HG03378 (cell line): ENCODE measurements around the gene GIMAP5.

Experiments used
- ATAC-seq: cut with Tn5 transposase; IDR thresholded peaks from one replicate; pipeline ENCODE4 v1.9.1; 2021; ENCODE audit warnings: mild to moderate bottlenecking, moderate library complexity; ENCODE audit not compliant: unreplicated experiment

Gene GIMAP5

DNA sequence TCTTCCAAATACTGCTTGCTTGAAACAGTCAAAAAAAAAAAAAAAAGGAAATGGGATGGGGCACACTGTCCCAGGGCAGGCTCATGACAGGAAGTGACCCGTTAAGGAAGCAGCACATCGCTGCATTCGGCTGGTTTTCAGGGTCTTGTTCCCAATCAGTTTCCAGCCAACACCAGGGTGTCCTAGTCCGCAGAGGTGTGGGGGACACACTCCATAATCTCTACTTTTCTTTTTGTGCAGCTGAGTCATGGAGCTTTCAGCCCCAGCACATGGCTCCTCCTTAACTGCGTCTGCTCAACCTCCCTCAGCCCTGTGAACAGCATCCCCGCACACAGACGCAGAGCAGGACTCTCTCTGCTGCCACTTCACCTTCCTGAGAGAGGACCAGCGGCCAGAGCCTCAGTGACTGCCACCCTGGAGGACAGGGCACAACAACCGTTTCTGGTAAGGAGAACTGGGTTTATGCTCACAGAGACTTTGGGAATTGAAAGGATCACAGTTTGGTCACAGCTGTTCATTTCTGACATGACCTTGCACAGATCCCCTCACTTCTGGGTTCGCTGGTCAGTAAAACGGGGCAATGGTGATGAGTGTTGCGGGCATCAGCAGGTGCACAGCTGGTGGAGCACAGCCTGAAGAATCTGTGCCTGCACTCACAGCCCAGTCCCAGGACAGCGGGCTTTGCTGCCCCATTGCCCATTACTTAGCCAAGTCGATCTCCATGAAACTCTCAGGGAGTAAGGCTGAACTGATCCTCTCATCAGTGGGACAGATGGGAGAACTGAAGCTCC is at the start of gene GIMAP5:
Gene GIMAP5, plus strand, starts transcription at position 154 of the 791 bp plus-strand sequence. CDS start 3,467 bp downstream, outside the sequence.
- no peak for ATAC-seq

DNA sequence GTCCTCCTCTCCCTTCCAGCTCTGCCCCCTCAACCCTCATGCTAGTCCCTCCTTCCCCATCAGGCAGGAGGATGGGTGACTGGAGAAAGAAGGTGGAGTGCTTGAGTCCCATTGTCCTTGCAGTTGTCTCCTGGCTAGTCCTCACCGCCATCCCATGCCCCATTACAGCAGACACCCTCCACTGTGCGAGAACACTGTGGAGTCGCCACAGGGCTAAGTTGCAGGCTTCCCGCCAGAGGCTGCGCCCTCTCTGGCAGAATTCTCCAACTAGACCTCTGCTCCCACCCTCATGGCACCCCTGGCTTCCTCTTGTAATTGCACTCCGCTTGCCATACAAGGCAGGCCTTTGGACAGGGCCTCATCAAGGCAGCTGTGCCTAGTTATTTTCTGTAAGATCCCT is 48.6 kb upstream of the GIMAP5 start:
- no peak for ATAC-seq

DNA sequence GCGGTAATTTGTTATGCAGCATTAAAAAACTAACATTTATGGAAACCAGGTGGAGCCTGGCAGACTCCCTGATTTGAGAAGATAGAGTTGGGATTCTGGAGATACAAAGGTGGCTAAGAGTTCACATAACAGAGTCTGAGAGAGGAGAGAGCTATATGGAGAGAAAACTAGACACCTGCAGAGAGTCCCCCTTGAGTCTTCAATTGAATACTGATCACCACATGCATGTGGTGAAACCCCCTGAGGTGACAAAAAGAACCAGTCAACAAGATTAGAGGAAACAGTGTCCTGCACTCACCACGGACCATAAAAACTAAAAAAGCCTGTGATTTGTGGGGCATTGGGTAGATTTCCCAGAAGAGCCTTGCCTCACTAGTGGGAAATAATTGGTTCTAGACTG is 41.6 kb upstream of the GIMAP5 start:
- ATAC-seq, result no peak

DNA sequence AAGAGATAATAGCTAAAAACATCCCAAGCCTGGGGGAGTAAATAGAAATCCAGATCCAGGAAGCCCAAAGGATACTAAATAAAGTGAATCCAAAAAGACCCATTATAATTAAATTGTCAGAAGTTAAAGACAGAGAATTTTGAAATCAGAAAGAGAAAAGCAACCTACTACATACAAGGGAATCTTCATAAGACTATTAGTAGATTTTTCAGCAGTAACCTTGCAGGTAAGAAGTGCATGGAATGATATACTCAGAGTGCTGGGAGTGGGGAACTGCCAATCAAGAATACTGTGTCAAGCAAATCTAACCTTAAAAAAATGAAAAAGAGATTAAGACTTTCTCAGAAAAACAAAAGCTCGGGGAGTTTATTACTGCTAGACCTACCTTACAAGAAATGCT is 34.0 kb upstream of the GIMAP5 start:
- ATAC-seq, result no peak

DNA sequence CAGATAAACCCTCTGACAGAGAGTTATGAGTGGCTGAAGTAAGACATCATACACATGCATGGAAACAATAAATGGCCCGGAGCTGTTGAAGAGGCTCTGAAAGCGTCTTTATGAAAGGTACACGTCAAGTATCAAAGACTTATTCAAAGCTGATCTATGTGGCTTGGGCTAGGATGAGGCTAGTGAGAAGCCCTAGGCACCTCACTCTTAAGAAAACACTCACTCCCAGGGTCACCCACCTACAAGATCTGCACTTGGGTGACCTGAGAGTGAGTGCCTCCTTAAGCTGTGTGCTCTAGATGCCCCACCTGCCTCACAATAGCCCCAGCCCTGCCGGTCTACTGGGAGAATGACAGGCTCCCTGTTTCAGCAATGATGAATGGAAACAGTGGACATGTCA is 21.9 kb upstream of the GIMAP5 start:
- ATAC-seq, result no peak

DNA sequence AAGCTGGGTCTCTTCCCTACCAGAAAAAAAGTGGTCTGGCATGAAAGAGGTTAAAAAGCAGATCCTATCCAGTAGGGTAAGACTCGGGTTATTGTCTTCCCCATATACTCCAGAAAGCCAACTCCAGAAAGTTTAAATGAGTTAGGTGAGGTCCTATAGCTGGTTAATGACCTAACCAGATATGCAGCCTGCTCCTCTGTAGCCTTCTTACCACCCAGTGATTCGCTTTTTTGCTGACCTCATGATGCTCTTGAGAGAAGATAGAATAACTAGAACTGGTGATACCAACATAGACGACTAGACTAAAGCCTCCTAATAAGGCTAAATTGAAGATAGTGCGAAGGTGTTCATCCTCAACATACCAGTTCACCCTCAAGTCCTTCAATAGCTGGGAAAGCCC is 21.5 kb upstream of the GIMAP5 start:
- no peak for ATAC-seq

DNA sequence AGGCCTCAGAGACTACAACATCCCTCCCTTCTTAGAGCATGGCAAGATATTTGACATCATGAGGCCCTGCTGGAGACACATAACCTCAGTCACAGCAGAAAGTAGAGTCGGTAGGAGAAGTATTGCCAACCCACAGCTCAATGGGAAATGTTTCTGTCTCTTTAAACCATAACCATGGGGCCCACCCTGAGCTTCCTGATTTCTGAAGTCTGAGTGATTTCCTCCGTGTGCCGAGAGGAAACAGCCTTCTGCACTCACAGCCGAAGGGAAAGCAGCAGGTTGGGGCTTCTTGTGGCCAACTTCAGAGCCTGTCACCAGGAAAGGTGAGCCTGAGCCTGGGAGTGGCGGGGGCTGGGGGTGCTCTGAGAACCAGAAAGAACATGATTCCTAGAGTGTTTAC is 20.9 kb upstream of the GIMAP5 start, which contains the start of gene GIMAP1:
Gene GIMAP1, plus strand, starts transcription at position 246 of the 400 bp plus-strand sequence. CDS start 2,435 bp downstream, outside the sequence.
- no peak for ATAC-seq

DNA sequence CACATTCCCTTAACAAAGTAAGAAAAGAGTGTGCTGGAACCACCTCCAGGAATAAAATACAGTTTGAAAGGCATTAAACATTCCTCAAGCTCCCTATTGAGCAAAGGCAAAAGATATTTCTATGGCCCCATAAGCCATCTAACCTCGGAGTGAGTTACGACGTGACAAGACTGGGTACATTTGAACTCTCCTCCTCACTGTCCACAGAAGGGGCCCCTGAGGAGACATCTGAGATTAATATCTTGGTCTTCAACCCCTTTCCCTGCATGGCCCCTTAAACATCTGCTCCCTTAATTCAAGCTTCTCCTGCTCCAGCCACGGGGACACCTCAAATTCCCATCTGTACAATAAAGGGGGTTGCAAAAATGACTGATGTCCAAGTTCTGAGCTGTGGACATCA is 20.3 kb upstream of the GIMAP5 start:
- no peak for ATAC-seq

DNA sequence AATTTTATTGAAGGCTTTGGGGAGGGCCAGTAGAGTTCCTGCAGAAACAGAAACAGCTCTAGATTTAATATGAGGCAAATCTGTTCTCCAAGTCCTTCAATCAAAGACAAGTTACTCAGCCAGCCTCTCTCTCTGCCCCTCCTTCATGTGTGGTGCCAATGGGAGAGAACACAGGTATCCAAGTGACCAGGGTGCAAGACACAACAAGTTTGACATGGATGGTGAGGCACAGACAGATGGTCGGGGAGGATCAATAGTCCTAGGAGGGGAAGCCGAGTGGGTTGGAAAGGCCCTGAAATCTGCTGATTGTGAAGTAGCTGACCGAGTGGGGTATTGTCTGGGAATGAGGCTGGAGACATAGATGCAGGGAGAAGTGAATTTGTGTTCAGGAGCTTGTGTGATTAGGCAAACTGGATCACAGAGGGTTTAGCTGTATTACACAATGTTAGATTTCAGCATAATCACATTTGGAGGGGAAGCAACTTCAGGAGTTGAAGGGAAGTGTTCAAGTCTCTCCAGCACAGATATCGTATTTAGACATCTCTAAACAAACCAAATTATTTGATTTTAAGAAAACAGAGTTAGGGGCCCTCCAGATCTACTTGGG is 19.3 kb upstream of the GIMAP5 start:
- ATAC-seq, result no peak

DNA sequence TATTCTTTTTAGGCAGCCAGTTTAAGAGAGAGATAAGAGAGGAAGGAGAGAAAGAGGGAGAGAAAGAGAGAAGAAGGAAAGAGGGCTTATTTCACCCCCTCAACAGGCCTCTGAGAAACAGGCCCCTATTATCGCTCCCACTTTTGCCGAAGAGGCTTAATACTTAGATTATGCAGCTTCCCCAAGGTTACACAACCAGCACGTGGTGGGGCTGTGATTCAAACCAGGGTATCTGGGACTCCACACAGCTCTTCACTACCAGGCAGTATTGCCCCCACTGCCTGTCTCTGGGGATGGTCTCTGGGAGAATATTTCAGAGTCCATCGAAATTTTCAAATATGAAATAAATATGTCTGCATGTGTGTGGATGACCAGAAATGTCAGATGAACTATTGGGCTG is 17.8 kb upstream of the GIMAP5 start:
- ATAC-seq, result no peak

DNA sequence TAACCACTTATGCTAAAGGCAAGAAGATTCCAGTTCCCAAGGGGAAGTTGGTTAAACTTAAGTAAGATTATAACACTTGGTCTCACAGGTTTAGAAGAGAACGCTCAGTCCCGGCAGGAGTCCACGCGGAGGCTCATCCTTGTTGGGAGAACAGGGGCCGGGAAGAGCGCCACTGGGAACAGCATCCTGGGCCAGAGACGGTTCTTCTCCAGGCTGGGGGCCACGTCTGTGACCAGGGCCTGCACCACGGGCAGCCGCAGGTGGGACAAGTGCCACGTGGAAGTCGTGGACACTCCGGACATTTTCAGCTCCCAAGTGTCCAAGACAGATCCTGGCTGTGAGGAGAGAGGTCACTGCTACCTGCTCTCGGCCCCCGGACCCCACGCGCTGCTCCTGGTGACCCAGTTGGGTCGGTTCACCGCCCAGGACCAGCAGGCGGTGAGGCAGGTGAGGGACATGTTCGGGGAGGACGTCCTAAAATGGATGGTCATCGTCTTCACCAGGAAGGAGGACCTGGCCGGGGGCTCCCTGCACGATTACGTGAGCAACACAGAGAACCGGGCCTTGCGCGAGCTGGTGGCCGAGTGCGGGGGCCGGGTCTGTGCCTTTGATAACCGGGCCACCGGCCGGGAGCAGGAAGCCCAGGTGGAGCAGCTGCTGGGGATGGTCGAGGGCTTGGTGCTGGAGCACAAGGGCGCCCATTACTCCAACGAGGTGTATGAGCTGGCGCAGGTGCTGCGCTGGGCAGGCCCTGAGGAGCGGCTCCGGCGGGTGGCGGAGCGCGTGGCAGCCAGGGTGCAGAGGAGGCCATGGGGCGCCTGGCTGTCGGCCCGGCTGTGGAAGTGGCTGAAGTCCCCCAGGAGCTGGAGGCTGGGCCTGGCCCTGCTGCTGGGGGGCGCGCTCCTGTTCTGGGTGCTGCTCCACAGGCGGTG is 17.0 kb upstream of the GIMAP5 start:
- no peak for ATAC-seq

DNA sequence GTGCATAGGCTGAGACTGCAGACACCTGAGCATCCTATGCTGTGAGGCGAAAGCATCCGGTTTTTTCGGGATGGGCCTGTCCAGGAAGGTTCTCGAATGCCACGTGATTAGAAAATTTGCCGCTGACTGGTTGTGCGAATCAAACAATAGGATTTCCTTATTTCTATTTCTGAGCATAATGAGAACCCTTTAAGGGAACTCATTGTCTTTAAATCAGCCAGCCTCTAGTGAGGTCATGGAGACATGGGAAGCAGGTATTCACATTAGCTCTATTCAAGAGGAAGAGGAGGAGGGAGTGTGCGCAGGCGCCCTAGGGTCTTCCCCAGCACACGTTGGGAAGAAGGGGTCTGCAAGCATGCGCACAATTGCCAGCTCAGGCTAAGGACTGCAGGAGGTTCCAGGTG is 15.2 kb upstream of the GIMAP5 start:
- no peak for ATAC-seq

DNA sequence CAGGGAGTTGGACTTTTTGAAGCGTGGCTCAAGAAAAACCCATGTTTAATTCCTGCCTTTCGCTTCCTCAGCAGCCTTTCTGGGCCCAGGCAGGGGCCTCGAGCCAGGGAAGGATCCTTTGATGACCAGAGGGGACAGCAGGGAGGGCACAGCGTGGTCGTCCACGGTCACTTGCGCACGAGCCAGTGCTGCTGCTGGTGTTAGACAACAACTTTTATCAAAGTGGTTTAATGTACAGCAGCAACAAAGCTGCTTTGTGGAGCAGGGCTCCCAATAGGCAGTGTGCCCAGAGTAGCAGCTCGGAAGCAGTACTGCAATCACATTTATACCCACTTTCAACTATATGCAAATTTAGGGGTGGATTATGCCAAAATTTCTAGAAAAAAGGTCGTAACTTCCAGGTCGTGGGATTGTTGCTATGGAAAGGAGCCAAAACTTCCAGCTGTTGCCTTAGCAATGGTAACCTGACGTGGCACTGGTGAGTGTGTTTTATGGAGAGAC is 14.7 kb upstream of the GIMAP5 start:
- ATAC-seq, result no peak

DNA sequence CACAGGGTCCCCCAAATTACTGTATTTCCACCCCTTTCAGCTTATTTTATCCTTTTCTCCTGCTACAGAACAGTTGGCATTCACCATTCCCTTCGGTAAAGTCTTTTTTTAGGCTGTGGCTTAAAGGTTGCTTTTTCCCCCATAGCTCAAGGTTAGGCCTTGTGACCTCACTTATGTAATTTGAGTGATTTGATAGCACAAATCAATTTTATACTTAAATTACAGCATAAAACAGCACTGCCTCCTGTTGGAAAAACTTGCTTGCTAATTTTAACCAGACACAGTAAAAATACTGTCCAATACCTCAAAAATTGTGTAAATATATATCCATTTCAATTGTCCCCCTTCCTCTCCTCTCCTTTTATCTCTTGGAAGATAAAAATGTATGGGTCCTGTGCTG is 13.8 kb upstream of the GIMAP5 start:
- ATAC-seq, result no peak

DNA sequence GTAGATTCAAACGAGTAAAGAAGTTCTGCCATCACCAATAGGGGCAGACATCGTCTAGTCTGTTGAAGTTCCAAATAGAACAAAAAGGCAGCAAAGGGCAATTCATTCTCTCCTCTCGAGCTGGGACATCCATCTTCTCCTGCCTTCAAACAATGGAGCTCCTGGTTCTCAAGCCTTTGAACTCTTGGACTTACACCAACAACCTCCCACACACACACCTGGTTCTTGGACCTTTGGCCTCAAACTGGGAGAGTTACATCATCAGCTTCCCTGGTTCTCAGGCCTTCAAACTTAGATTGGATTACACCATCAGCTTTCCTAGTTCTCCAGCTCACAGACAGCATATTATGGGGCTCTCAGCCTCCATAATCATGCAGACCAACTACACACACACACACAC is 9.8 kb upstream of the GIMAP5 start:
- ATAC-seq, result no peak

DNA sequence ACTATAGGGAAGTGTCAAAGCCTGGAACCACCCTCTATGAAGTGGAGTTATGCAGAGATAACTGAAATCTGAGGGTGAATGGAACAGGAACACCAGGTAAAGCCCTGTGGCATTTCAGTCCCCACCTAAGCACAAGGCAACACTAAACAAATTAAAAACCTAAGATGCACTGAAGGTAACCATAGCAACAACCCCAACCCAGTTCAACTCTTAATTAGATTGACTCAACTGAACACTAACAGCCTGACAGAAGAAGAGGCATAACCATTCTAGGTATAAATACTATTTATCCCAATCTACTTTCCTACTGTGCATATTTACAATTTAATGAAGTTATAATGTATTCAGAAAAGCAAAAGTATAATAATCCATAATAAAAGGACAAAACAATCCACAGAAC is 9.2 kb upstream of the GIMAP5 start:
- no peak for ATAC-seq

DNA sequence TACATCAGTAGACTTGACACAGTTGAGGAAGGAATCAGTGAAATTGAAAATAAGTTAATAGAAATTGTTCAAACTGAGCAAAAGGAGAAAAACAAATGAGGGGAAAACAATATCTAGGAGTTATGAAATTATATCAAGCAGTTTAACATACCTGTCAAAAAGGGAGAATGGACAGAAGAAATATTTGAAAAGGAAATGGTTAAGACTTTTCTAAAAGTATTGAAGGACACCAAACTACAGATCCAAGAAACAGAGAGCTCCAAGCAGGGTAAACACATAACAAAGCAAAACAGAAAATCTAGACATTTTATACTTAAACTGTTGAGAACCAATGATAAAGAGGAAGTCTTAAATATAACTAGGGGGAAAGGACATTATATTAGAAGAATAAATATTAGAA is 8.6 kb upstream of the GIMAP5 start:
- no peak for ATAC-seq

DNA sequence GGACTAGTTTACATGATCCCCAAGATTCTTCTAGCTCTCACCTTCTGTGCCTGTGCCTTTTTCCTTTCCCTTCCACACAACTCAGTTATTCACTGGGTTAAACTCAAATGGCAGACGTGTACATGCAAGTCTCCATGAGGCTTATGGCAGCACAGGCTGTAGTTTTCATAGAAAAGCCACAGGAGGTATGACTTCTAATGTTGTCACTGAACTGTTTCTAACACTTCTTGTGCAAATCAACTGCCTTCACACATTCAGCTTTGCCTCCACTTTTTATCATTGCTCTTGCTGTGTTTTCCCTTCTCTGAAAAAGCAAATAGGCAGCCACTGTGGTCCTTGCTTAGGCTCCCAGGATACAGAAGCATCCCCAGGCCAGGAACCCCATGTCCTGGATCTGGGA is 5.3 kb upstream of the GIMAP5 start:
- no peak for ATAC-seq

DNA sequence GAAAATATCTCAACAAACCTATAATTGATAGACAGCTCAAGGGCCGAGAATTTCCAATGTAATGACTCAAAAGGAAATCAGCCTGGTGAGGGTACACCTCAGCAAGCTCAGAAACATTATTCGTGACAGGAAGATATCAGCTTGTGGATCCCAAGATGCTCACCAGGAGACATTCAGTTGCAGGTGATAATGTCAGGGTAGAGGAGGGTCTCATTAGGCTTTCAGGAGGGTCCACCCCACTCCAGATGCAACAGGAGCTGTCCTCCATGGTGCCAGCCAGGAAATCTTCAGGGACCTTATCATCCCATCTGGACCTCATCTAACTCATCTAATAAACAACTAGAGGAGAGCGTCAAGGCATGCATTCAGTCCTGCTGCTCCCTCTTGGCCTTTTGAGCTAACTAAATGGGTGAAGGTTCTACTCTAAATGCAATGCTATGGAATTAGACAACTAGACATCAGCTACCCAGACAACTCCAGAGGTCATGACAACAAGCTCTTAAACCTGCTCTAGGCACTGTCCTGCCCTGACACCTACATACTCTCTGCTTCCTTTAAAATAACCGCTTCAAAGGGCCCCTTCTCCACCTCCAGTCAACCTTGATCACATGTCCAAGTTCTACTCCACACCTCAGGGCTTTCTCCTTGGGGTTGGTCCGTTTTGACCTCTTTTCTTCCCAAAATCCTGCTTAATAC is 4.3 kb upstream of the GIMAP5 start:
- no peak for ATAC-seq

DNA sequence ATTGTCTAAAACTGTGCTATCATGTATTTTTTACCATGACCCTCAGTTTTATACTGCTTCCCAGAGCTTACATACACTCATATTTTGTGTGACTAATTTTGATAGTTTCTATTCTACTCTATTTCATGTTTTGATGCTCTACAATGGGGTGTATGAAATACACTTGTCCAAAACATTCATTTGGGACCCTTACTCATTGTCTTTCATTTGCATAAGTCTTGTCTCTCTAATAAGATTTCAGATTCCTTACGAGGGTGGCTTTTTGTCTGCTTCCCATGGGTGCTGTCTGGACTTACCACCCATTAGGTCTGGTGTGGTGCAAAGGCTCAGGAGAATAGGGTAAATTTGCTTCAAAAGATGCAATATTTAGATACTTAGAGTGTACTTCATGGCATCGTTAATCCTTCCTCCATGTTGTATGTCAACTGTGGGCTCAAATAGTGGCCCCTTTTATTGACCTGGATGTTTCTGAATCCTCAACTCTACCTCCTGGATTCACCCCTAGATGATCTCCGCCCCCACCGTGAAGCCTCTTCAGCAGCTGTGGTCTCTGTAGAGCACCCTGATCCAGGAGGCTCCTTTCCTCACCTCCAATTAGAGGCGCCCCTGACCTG is 3.6 kb upstream of the GIMAP5 start:
- ATAC-seq, result no peak
